GM12878 (cell line): ENCODE data around the gene RASAL1. TPM values are rescaled to one million over a fixed set of nuclear protein-coding genes. Genes with fewer than 3 reads are reported as not detected.
A peak's percentile ranks its signal among the peaks of the same experiment; 100 is the strongest.

ENCODE experiments used
- ATAC-seq: fragments of 200-7000 bp; cut with Tn5 transposase; 3 replicates; pipeline ENCODE4 v1.9.1; 2020; ENCODE audit warnings: mild to moderate bottlenecking, moderate library complexity
- BruUV-seq: library from RNA; stranded (reverse); fragments of 400-500 nt; replicated peaks from 2 replicates; lab custom pipeline; 2021; lab: Mats Ljungman, UMichigan
- CTCF ChIA-PET: fragments of 300-600 bp; sonication (Branson Sonifier 250); formaldehyde crosslinking; extraction: SDS; loops from one replicate; lab custom pipeline; 2021; ENCODE audit warnings: inconsistent platforms; lab: Yijun Ruan, JAX
- POLR2A ChIA-PET: fragments of 350-600 bp; formaldehyde crosslinking; extraction: SDS; loops from one replicate; lab custom pipeline; 2021; ENCODE audit warnings: inconsistent platforms; lab: Charles Lee
- RAD21 ChIA-PET: fragments of 300-600 bp; sonication (Branson Sonifier 250); formaldehyde crosslinking; loops from one replicate; lab custom pipeline; 2023; ENCODE audit warnings: antibody characterized with exemption; ENCODE audit not compliant: unreplicated experiment; lab: Charles Lee
- SMC1A ChIA-PET: fragments of 300-600 bp; sonication (Branson Sonifier 250); formaldehyde crosslinking; loops from one replicate; lab custom pipeline; 2023; ENCODE audit not compliant: unreplicated experiment, uncharacterized antibody; lab: Charles Lee
- DNase-seq: peaks from one replicate; pipeline ENCODE4 v3.0.0-alpha.2; 2011; ENCODE audit warnings: low read depth, low spot score
- FAIRE-seq: peaks from 3 replicates; lab custom pipeline; 2011; peaks lifted over from hg19 to GRCh38; lab: Jason Lieb, UNC
- H2AFZ ChIP-seq: 2 replicates; pipeline ENCODE4 v1.6.0; 2011; ENCODE audit warnings: low read depth, low read length, control low read depth; ENCODE audit not compliant: control insufficient read depth
- H3K27ac ChIP-seq: 2 replicates; pipeline ENCODE4 v1.5.1; 2011; ENCODE audit warnings: control low read depth; ENCODE audit not compliant: control insufficient read depth, insufficient read depth
- H3K27me3 ChIP-seq, 2 experiments: replicated peaks in 1 of 2; 2 replicates each; pipeline versions ENCODE4 v1.6.0 to v1.6.1; 2011; ENCODE audit warnings: low read length in 1 of 2; ENCODE audit not compliant: control insufficient read depth in 2 of 2, insufficient read depth in 2 of 2
- H3K36me3 ChIP-seq, 2 experiments: 2 replicates each; pipeline ENCODE4 v1.5.1; 2011; ENCODE audit warnings: low read length in 1 of 2; ENCODE audit not compliant: control insufficient read depth in 2 of 2, insufficient read depth in 2 of 2
- H3K4me1 ChIP-seq: 2 replicates; pipeline ENCODE4 v1.6.1; 2011; ENCODE audit warnings: mild to moderate bottlenecking, low read length, moderate library complexity, mixed read lengths; ENCODE audit not compliant: control insufficient read depth, insufficient read depth
- H3K4me2 ChIP-seq: 2 replicates; pipeline ENCODE4 v1.6.0; 2011; ENCODE audit warnings: control low read depth; ENCODE audit not compliant: control insufficient read depth, insufficient read depth
- H3K4me3 ChIP-seq: fragments of 200-600 bp; sonication (generic); 2 replicates; pipeline ENCODE4 v1.5.1; 2016
- H3K79me2 ChIP-seq: 2 replicates; pipeline ENCODE4 v1.6.0; 2011; ENCODE audit warnings: low read length; ENCODE audit not compliant: control insufficient read depth, insufficient read depth
- H3K9ac ChIP-seq: 2 replicates; pipeline ENCODE4 v1.8.0; 2011; ENCODE audit warnings: low read length, control low read depth, mixed read lengths; ENCODE audit not compliant: control insufficient read depth, insufficient read depth
- H3K9me3 ChIP-seq: replicated peaks from 3 replicates; pipeline ENCODE4 v1.5.1; 2011; ENCODE audit warnings: mild to moderate bottlenecking, low read length; ENCODE audit not compliant: control insufficient read depth, insufficient read depth
- H4K20me1 ChIP-seq: 2 replicates; pipeline ENCODE4 v1.6.0; 2011; ENCODE audit not compliant: control insufficient read depth, insufficient read depth
- BHLHE40 ChIP-seq, 2 experiments: fragments of 450-650 bp in 1 of 2; IDR thresholded peaks; 2 replicates each; pipeline ENCODE4 v1.6.1; 2011 to 2017; ENCODE audit warnings: low read depth in 2 of 2, borderline replicate concordance in 1 of 2, improper control_type of control experiment in 1 of 2, low read length in 1 of 2, mild to moderate bottlenecking in 1 of 2
- CBFB ChIP-seq: IDR thresholded peaks from 2 replicates; pipeline ENCODE4 v1.6.1; 2016; ENCODE audit warnings: antibody characterized with exemption, low read depth
- EED ChIP-seq: sonication (generic); IDR thresholded peaks from 2 replicates; pipeline ENCODE4 v1.6.1; 2016; ENCODE audit warnings: antibody characterized with exemption, low read depth
- MLLT1 ChIP-seq: fragments of 450-650 bp; IDR thresholded peaks from 2 replicates; pipeline ENCODE4 v1.6.1; 2016; ENCODE audit warnings: mild to moderate bottlenecking
- WGBS: methylation state at CpG from one replicate; pipeline ENCODE4 v1.1.6; 2016; ENCODE audit warnings: low lambda C conversion rate; ENCODE audit not compliant: insufficient replicate concordance, insufficient coverage; ENCODE audit errors: missing lambda C conversion rate; 5-methylcytosine and 5-hydroxymethylcytosine counted together
- in situ Hi-C: fragments of 300-500 bp; cut with MboI; formaldehyde crosslinking; loops from 9 replicates; pipeline ENCODE4 v1.14.3; 2018; ENCODE audit warnings: mixed read lengths
- intact Hi-C: fragments of 100-400 bp; cut with micrococcal nuclease; formaldehyde crosslinking; loops from one replicate; pipeline ENCODE4 v1.14.2; 2022; ENCODE audit not compliant: unreplicated experiment
- polyA plus RNA-seq, 11 experiments: library from polyadenylated mRNA; depleted of rRNA in 4 of 11; unstranded in 6 of 11; stranded (reverse) in 5 of 11; fragments of >200 nt; fragmentation: Nextera tagmentation in 4 of 11; fragmentation: Illumina TruSeq in 1 of 11; extraction: Ambion mirVana in 4 of 11; extraction: Trizol in 1 of 11; gene quantifications; 1 replicate in 1 of 11; 2 replicates in 10 of 11; pipeline versions ENCODE4 v1.2.1 to v1.2.3, GENCODE V29; 2011 to 2016; ENCODE audit warnings: inconsistent platforms in 2 of 11, missing spikeins in 2 of 11, low read depth in 1 of 11
- total RNA-seq, 4 experiments: library from RNA; depleted of rRNA in 3 of 4; stranded (reverse); fragments of >200 nt in 3 of 4; fragmentation: Illumina TruSeq in 1 of 4; extraction: Trizol in 1 of 4; gene quantifications; 2 replicates each; pipeline versions ENCODE4 v1.2.1 to v1.2.3, GENCODE V29; 2013 to 2021
- TF ChIP-seq, protein P1 (sequence below): fragments of 450-650 bp; IDR thresholded peaks from 2 replicates; pipeline ENCODE4 v1.6.1; 2017; ENCODE audit warnings: mild to moderate bottlenecking, moderate library complexity

The RASAL1 gene
- total and polyA plus RNA-seq, 10 of the 15 experiments (the other 5 are each of a cell fraction or from before 2014, with no cell fraction given) = 0.12 to 1.0 (median 0.52) TPM; not detected in 6

GRCh38 chr12:113057565-113058485 is 77.7 kb downstream of the RASAL1 start:
- peak overlapping the region; percentile 19; the same call in 1 of the 2 replicates for H3K4me2 ChIP-seq

More at GRCh38 chr12:113057565-113058485, 77.7 kb downstream of the RASAL1 start:
- intact Hi-C loops (no loop called here), in situ Hi-C loops (no loop called here)
- Histone ChIP-seq H3K4me3 (peak overlapping the region; percentile 51; the same call in 1 of the 2 replicates), H4K20me1 (peaks cover 3% of the 10 kb centered on the region; the same call in 1 of the 2 replicates), H3K9me3 (no peaks in the 10 kb centered on the region), H2AFZ (no peak overlapping the region), H3K36me3 (no peaks in the 10 kb centered on the region), H3K27ac (no peak overlapping the region), H3K4me1 (peaks cover 7% of the 10 kb centered on the region), H3K27me3 (peaks cover 1 to 9% of the 10 kb centered on the region in 2 experiments; a peak in 3 of 4 replicates), H3K79me2 (peaks cover 11% of the 10 kb centered on the region), H3K9ac (peak overlapping the region; percentile 34; the same call in 1 of the 2 replicates)
- ATAC-seq = peak; percentile 41
- CTCF ChIA-PET = interaction anchor here (0.9 to 8.8 kb wide), 8 partner anchors 8 to 79 kb away, joined by 3 to 78 read pairs (median 5); partner anchors contain the start of gene OAS2
- WGBS = 41% methylated on average over 37 of the region's 44 CpGs
- RAD21 ChIA-PET = interaction anchor here (0.6 to 9.1 kb wide), 7 partner anchors 9 to 115 kb away, joined by 3 to 84 read pairs (median 5); no protein-coding TSS in a partner anchor
- no peak for FAIRE-seq
- BruUV-seq = no TSS peak
- POLR2A ChIA-PET = interaction anchor here (0.6 to 2.7 kb wide), 3 partner anchors 12 to 28 kb away, joined by 3 to 16 read pairs (median 3); no protein-coding TSS in a partner anchor
- no peak for TF ChIP-seq CBFB
- TF ChIP-seq BHLHE40 (IDR thresholded peaks at IDR 0.05; ENCODE audit: borderline replicate concordance in 1 of 2, low read depth in 2 of 2, low read length in 1 of 2) = peak; percentile 59 to 83; a peak in 3 of 4 replicates
- 0 out of 2 replicates have a peak, but pooled peaks have one; percentile 17 for TF ChIP-seq MLLT1
- TF ChIP-seq, protein P1, sequence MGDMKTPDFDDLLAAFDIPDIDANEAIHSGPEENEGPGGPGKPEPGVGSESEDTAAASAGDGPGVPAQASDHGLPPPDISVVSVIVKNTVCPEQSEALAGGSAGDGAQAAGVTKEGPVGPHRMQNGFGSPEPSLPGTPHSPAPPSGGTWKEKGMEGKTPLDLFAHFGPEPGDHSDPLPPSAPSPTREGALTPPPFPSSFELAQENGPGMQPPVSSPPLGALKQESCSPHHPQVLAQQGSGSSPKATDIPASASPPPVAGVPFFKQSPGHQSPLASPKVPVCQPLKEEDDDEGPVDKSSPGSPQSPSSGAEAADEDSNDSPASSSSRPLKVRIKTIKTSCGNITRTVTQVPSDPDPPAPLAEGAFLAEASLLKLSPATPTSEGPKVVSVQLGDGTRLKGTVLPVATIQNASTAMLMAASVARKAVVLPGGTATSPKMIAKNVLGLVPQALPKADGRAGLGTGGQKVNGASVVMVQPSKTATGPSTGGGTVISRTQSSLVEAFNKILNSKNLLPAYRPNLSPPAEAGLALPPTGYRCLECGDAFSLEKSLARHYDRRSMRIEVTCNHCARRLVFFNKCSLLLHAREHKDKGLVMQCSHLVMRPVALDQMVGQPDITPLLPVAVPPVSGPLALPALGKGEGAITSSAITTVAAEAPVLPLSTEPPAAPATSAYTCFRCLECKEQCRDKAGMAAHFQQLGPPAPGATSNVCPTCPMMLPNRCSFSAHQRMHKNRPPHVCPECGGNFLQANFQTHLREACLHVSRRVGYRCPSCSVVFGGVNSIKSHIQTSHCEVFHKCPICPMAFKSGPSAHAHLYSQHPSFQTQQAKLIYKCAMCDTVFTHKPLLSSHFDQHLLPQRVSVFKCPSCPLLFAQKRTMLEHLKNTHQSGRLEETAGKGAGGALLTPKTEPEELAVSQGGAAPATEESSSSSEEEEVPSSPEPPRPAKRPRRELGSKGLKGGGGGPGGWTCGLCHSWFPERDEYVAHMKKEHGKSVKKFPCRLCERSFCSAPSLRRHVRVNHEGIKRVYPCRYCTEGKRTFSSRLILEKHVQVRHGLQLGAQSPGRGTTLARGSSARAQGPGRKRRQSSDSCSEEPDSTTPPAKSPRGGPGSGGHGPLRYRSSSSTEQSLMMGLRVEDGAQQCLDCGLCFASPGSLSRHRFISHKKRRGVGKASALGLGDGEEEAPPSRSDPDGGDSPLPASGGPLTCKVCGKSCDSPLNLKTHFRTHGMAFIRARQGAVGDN = peak; percentile 58; the same call in 1 of the 2 replicates
- no peak for TF ChIP-seq EED
- DNase-seq = no peak
- SMC1A ChIA-PET = interaction anchor here (0.6 to 17.0 kb wide), 9 partner anchors 10 to 1287 kb away, joined by 3 to 416 read pairs (median 3); partner anchors contain the start of gene CFAP73
